IPS DF 6.9 (cell line): ENCODE measurements around the gene PTPN6.

ENCODE experiments used
- DNase-seq: peaks from one replicate; pipeline ENCODE4 v3.0.0-alpha.2; 2013; ENCODE audit warnings: low read depth, low spot score
- H3K27ac ChIP-seq: one replicate; pipeline ENCODE4 v1.5.1; 2013; ENCODE audit warnings: low read length, control low read depth
- H3K27me3 ChIP-seq: 2 replicates; pipeline ENCODE4 v1.6.1; 2013; ENCODE audit warnings: mild to moderate bottlenecking, low read length; ENCODE audit not compliant: control insufficient read depth, insufficient read depth
- H3K36me3 ChIP-seq: 2 replicates; pipeline ENCODE4 v1.6.1; 2013; ENCODE audit warnings: low read length; ENCODE audit not compliant: control insufficient read depth, insufficient read depth
- H3K4me1 ChIP-seq: 2 replicates; pipeline ENCODE4 v1.6.1; 2013; ENCODE audit warnings: low read length; ENCODE audit not compliant: control insufficient read depth, insufficient read depth
- H3K4me3 ChIP-seq: 2 replicates; pipeline ENCODE4 v1.5.1; 2013; ENCODE audit warnings: mild to moderate bottlenecking, low read length
- H3K9me3 ChIP-seq: 2 replicates; pipeline ENCODE4 v1.6.1; 2013; ENCODE audit warnings: low read length, inconsistent platforms; ENCODE audit not compliant: control insufficient read depth, insufficient read depth
- WGBS: extraction: QIAGEN DNeasy Blood & Tissue Kit; methylation state at CpG from one replicate; pipeline ENCODE4 v1.1.7; 2013; ENCODE audit warnings: mixed read lengths, missing lambda C conversion rate; ENCODE audit not compliant: insufficient read length, insufficient coverage; 5-methylcytosine and 5-hydroxymethylcytosine counted together

PTPN6 gene

GRCh38 chr12:6998715-6999451 lies 47.7 kb downstream of the PTPN6 start:
- Histone ChIP-seq H3K27ac (no peak overlapping the region), H3K9me3 (no peaks in the 10 kb centered on the region), H3K27me3 (no peaks in the 10 kb centered on the region), H3K4me3 (no peak overlapping the region), H3K36me3 (peaks cover 4% of the 10 kb centered on the region; the same call in 1 of the 2 replicates), H3K4me1 (no peaks in the 10 kb centered on the region)
- no peak for DNase-seq

GRCh38 chr12:7001921-7002591 lies 50.9 kb downstream of the PTPN6 start:
- H3K4me3 ChIP-seq: no peak overlapping the region
- H3K36me3 ChIP-seq: peaks cover 4% of the 10 kb centered on the region; the same call in 1 of the 2 replicates
- no peak for DNase-seq
- no peaks in the 10 kb centered on the region for H3K4me1 ChIP-seq
- WGBS: no CpG with 5 or more reads among the region's 7 CpGs
- H3K9me3 ChIP-seq: no peaks in the 10 kb centered on the region
- no peak overlapping the region for H3K27ac ChIP-seq
- no peaks in the 10 kb centered on the region for H3K27me3 ChIP-seq

DNA sequence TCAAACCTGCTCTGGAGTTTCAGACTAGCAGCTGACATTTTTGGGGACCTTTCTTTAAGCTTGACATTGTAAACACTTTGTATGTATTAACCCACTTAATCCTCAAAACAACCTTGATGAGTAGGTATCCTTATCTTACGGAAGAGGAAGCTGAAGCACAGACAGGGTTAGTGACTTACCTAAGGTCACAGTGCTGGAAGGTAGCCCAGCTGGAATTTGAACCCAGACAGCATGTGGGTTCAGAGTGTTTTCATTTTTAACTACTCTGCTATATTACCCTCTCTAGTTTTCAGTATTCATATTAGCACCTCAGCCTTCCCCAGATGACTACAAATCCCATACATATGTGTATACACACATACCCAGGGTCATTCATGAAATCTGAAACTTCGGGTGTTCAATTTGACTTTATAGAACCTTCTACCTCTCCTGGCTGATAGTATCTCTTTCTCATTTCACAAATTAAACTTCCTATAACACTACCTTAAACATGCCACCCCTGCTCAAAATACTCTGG lies 53.2 kb downstream of the PTPN6 start:
- WGBS: no CpG with 5 or more reads among the region's 2 CpGs
- no peaks in the 10 kb centered on the region for H3K27me3 ChIP-seq
- H3K27ac ChIP-seq: no peak overlapping the region
- no peak overlapping the region for H3K4me3 ChIP-seq
- H3K9me3 ChIP-seq: no peaks in the 10 kb centered on the region
- DNase-seq: no peak
- no peaks in the 10 kb centered on the region for H3K4me1 ChIP-seq
- no peaks in the 10 kb centered on the region for H3K36me3 ChIP-seq

- Histone ChIP-seq H3K27me3 (no peaks in the 10 kb centered on the region), H3K27ac (no peak overlapping the region), H3K9me3 (no peaks in the 10 kb centered on the region), H3K4me3 (no peak overlapping the region), H3K36me3 (no peaks in the 10 kb centered on the region), H3K4me1 (no peaks in the 10 kb centered on the region)
- no CpG with 5 or more reads among the region's 2 CpGs for WGBS
- DNase-seq: no peak
These were observed 53.7 kb downstream of the PTPN6 start for GRCh38 chr12:7004840-7005239.

DNA sequence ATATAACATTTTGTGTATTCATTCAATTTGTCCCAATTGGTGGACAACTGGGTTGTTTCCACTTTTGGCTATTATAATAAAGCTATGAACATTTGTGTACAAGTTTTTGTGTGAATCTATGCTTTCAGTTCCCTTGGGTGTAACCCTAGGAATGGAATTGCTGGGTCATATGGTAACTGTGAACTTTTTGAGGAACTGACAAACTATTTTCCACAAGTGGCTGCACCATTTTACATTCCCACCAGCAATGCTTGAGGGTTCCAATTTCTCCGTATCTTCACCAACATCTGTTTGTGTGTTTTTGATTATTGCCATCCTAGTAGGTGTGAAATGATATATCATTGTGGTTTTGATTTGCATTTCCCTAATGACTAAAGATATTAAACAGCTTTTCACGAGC lies 54.2 kb downstream of the PTPN6 start:
- WGBS: no CpG with 5 or more reads among the region's 2 CpGs
- Histone ChIP-seq H3K9me3 (no peaks in the 10 kb centered on the region), H3K27me3 (no peaks in the 10 kb centered on the region), H3K4me1 (no peaks in the 10 kb centered on the region), H3K27ac (no peak overlapping the region), H3K4me3 (no peak overlapping the region), H3K36me3 (no peaks in the 10 kb centered on the region)
- no peak for DNase-seq

GRCh38 chr12:7006639-7007038 lies 55.5 kb downstream of the PTPN6 start:
- DNase-seq: no peak
- H3K36me3 ChIP-seq: no peaks in the 10 kb centered on the region
- H3K27ac ChIP-seq: no peak overlapping the region
- H3K4me3 ChIP-seq: no peak overlapping the region
- WGBS: no CpG with 5 or more reads among the region's 3 CpGs
- H3K4me1 ChIP-seq: no peaks in the 10 kb centered on the region
- H3K27me3 ChIP-seq: no peaks in the 10 kb centered on the region
- H3K9me3 ChIP-seq: no peaks in the 10 kb centered on the region

GRCh38 chr12:7008864-7009263 lies 57.7 kb downstream of the PTPN6 start:
- no peaks in the 10 kb centered on the region for H3K27me3 ChIP-seq
- H3K4me1 ChIP-seq: no peaks in the 10 kb centered on the region
- no peaks in the 10 kb centered on the region for H3K36me3 ChIP-seq
- no peak overlapping the region for H3K27ac ChIP-seq
- no CpG with 5 or more reads among the region's 2 CpGs for WGBS
- H3K4me3 ChIP-seq: no peak overlapping the region
- DNase-seq: no peak
- no peaks in the 10 kb centered on the region for H3K9me3 ChIP-seq

DNA sequence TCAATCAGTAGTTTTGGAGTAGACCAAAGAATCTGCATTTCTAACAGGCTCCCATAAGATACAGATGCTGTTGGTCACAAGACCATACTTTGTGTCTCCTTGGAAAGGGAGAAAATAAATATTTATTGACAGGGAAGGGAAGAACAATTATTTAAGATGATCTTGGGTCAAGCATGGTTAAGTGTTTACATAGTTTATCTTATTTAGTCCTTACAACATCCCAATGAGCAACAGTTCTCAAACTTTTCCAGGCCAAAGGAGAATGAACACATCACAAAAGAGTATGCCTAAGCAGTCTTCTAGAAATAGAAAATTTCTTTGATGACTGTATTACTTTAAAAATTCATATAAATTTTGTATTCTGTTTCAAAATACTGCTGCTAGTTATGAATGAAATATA lies 58.4 kb downstream of the PTPN6 start:
- no peaks in the 10 kb centered on the region for H3K36me3 ChIP-seq

More for the DNA sequence above, 58.4 kb downstream of the PTPN6 start:
- no peak for DNase-seq
- Histone ChIP-seq H3K27ac (no peak overlapping the region), H3K4me1 (no peaks in the 10 kb centered on the region), H3K4me3 (no peak overlapping the region), H3K9me3 (no peaks in the 10 kb centered on the region), H3K27me3 (no peaks in the 10 kb centered on the region)
